Measurements from ENCODE around the gene PRODH2. TPM values are rescaled to one million over a fixed set of nuclear protein-coding genes. Genes with fewer than 3 reads are reported as not detected.

Gene PRODH2
- total RNA-seq, 1 donor from 2014 or later, result not detected

DNA sequence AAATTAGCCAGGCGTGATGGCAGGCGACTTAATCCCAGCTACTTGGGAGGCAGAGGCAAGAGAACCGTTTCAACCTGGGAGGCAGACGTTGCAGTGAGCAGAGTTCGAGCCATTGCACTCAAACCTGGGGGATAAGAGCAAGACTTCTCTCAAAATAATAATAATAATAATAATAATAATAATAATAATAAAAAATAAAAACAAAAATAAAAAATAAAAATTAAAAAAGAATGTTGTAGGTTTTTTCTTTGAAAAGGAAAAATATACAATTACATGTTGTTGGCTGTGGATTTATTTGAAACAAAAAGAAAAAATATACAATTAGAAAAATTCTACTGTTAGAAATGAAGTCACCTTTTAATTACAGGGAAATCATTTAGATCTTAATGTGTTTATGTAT, 11.5 kb upstream of the PRODH2 start:
- TF ChIP-seq, protein P1, sequence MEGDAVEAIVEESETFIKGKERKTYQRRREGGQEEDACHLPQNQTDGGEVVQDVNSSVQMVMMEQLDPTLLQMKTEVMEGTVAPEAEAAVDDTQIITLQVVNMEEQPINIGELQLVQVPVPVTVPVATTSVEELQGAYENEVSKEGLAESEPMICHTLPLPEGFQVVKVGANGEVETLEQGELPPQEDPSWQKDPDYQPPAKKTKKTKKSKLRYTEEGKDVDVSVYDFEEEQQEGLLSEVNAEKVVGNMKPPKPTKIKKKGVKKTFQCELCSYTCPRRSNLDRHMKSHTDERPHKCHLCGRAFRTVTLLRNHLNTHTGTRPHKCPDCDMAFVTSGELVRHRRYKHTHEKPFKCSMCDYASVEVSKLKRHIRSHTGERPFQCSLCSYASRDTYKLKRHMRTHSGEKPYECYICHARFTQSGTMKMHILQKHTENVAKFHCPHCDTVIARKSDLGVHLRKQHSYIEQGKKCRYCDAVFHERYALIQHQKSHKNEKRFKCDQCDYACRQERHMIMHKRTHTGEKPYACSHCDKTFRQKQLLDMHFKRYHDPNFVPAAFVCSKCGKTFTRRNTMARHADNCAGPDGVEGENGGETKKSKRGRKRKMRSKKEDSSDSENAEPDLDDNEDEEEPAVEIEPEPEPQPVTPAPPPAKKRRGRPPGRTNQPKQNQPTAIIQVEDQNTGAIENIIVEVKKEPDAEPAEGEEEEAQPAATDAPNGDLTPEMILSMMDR (conservative IDR thresholded peaks at IDR 0.05), result no peak
- no peak for DNase-seq (ENCODE audit: low read depth, low spot score)
- peaks cover 61% of the 10 kb centered on the region for H3K27me3 Mint-ChIP-seq (ENCODE audit: low read depth)
- H3K27ac Mint-ChIP-seq (ENCODE audit: unreplicated experiment), result no peak overlapping the region
- H3K4me1 Mint-ChIP-seq, result peaks cover 5% of the 10 kb centered on the region
- no peaks in the 10 kb centered on the region for H3K36me3 Mint-ChIP-seq (ENCODE audit: low read depth)
- no peak overlapping the region for H3K4me3 Mint-ChIP-seq
- H3K9me3 Mint-ChIP-seq, result no peaks in the 10 kb centered on the region

DNA sequence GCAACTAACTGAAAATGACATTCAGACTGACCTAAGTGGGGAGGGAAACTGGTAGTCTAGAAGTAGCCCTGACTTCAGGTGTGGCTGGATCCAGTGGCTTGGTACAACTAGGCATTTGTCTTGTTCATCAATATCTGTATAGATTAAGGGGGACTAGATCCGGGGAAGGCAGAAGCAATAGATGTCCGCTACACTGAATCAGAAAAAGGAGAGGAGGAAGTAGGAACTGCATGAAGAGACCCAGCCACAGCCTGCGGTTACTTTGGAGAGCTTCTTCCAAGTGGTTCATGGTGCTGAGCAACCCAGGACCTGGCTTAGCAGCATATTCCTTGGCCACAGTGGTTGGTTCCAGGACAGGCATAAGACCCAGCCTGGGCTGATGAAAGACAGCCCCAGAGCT, 9.9 kb upstream of the PRODH2 start:
- H3K27ac Mint-ChIP-seq (ENCODE audit: unreplicated experiment), result no peak overlapping the region
- DNase-seq (ENCODE audit: low read depth, low spot score), result no peak
- TF ChIP-seq, protein P1 (conservative IDR thresholded peaks at IDR 0.05), result no peak
- H3K4me3 Mint-ChIP-seq, result no peak overlapping the region
- peaks cover 62% of the 10 kb centered on the region for H3K27me3 Mint-ChIP-seq (ENCODE audit: low read depth)
- no peaks in the 10 kb centered on the region for H3K36me3 Mint-ChIP-seq (ENCODE audit: low read depth)
- H3K9me3 Mint-ChIP-seq, result no peaks in the 10 kb centered on the region
- H3K4me1 Mint-ChIP-seq, result peaks cover 5% of the 10 kb centered on the region

DNA sequence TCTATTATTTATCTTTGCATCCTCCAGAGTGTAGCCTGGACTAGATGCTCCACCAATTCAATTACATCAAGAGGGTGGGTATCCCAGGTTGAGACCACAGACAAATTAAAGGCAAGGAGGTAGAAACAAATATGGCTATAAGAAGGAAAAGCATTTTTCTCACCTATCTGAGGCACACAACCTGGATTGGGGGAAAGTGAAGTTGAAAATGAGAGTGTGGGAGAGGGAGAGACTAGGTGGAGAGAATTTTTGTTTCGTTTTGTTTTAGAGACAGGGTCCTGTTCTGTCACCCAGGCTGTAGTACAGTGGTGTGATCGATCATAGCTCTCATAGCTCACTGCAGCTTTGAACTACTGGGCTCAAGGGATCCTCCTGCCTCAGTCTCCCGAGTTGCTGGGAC, 5.8 kb upstream of the PRODH2 start:
- peaks cover 5% of the 10 kb centered on the region for H3K4me1 Mint-ChIP-seq
- DNase-seq (ENCODE audit: low read depth, low spot score), result no peak
- TF ChIP-seq, protein P1 (conservative IDR thresholded peaks at IDR 0.05), result no peak
- H3K27ac Mint-ChIP-seq (ENCODE audit: unreplicated experiment), result no peak overlapping the region
- H3K4me3 Mint-ChIP-seq, result no peak overlapping the region
- H3K36me3 Mint-ChIP-seq (ENCODE audit: low read depth), result no peaks in the 10 kb centered on the region
- H3K27me3 Mint-ChIP-seq (ENCODE audit: low read depth), result peaks cover 45% of the 10 kb centered on the region
- H3K9me3 Mint-ChIP-seq, result no peaks in the 10 kb centered on the region

DNA sequence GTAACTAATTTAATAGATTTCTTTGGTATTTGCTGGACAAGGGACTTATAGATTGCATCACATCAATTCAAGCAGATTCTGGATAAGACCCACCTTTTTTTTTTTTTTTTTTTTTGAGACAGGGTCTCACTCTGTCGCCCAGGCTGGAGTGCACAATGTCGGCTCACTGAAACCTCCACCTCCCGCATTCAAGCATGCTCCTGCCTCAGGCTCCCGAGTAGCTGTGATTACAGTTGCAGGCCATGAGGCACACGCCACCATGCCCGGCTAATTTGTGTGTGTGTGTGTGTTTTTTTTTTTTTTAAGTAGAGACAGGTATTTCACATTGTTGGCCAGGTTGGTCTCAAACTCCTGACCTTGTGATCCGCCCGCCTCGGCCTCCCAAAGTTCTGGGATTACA, 4.2 kb upstream of the PRODH2 start:
- H3K4me3 Mint-ChIP-seq, result no peak overlapping the region
- H3K36me3 Mint-ChIP-seq (ENCODE audit: low read depth), result no peaks in the 10 kb centered on the region
- H3K27me3 Mint-ChIP-seq (ENCODE audit: low read depth), result peaks cover 36% of the 10 kb centered on the region
- TF ChIP-seq, protein P1 (conservative IDR thresholded peaks at IDR 0.05), result no peak
- no peak overlapping the region for H3K27ac Mint-ChIP-seq (ENCODE audit: unreplicated experiment)
- peaks cover 5% of the 10 kb centered on the region for H3K4me1 Mint-ChIP-seq
- no peak for DNase-seq (ENCODE audit: low read depth, low spot score)
- H3K9me3 Mint-ChIP-seq, result no peaks in the 10 kb centered on the region

DNA sequence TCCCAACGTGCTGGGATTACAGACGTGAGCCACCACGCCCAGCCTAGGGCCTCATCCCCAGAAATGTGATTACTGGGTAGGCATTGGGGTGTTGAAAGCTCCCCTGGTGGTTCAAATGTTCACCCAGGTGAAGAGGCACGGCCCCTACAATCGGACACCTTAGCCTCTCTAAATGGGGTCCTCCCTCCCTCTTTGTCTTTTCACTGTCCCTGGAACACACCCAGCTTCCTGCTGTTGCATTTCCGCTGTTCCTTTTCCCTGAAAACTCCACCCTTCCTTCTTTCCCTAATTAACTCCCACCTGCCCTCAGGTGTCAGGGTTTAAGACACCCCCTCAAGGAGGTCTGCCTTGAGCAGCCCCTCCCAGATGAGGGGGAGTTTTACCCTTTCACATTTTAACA, 3.6 kb upstream of the PRODH2 start:
- H3K9me3 Mint-ChIP-seq, result no peaks in the 10 kb centered on the region
- no peak for DNase-seq (ENCODE audit: low read depth, low spot score)
- TF ChIP-seq, protein P1 (conservative IDR thresholded peaks at IDR 0.05), result no peak
- H3K4me1 Mint-ChIP-seq, result peaks cover 5% of the 10 kb centered on the region
- no peak overlapping the region for H3K27ac Mint-ChIP-seq (ENCODE audit: unreplicated experiment)
- H3K36me3 Mint-ChIP-seq (ENCODE audit: low read depth), result no peaks in the 10 kb centered on the region
- no peak overlapping the region for H3K4me3 Mint-ChIP-seq
- H3K27me3 Mint-ChIP-seq (ENCODE audit: low read depth), result peaks cover 41% of the 10 kb centered on the region

All from neural crest cell (in vitro differentiated cells).